HEK293 (cell line): ENCODE measurements around the gene GINS1.

Experiments
- CTCF ChIA-PET: fragments of 350-600 bp; formaldehyde crosslinking; extraction: SDS; loops from one replicate; lab custom pipeline; 2021; ENCODE audit warnings: antibody characterized with exemption; lab: Yijun Ruan, JAX
- POLR2A ChIA-PET: fragments of 300-600 bp; formaldehyde crosslinking; extraction: SDS; loops from one replicate; lab custom pipeline; 2020; ENCODE audit warnings: antibody characterized with exemption, inconsistent platforms; lab: Yijun Ruan, JAX
- H3K27ac ChIP-seq: fragments of 200-500 bp; sonication (Bioruptor generic); 2 replicates; pipeline ENCODE4 v1.5.1; 2014; ENCODE audit warnings: low read depth, low read length, control low read depth, inconsistent platforms; ENCODE audit errors: extremely low read depth
- H3K36me3 ChIP-seq, 2 experiments: fragments of 200-500 bp in 1 of 2; sonication (Bioruptor generic) in 1 of 2; 1 replicate in 1 of 2; 2 replicates in 1 of 2; pipeline ENCODE4 v1.5.1; 2014 to 2017; ENCODE audit warnings: inconsistent platforms in 2 of 2, low read length in 2 of 2; ENCODE audit not compliant: control insufficient read depth in 2 of 2, insufficient read depth in 1 of 2
- H3K4me1 ChIP-seq: fragments of 200-500 bp; sonication (Bioruptor generic); 2 replicates; pipeline ENCODE4 v1.5.1; 2014; ENCODE audit warnings: mild to moderate bottlenecking, low read length, inconsistent platforms; ENCODE audit not compliant: control insufficient read depth, insufficient read depth
- H3K4me3 ChIP-seq: 2 replicates; pipeline ENCODE4 v1.5.1; 2011; ENCODE audit warnings: low read depth, mild to moderate bottlenecking, control low read depth, low read length, moderate library complexity
- H3K9me3 ChIP-seq: fragments of 200-500 bp; sonication (Bioruptor generic); 2 replicates; pipeline ENCODE4 v1.5.1; 2014; ENCODE audit warnings: low read depth, low read length, inconsistent platforms; ENCODE audit not compliant: control insufficient read depth, insufficient read depth
- BCL6B ChIP-seq: fragments of 450-650 bp; formaldehyde crosslinking; IDR thresholded peaks from 2 replicates; pipeline ENCODE4 v1.5.1; 2017; ENCODE audit warnings: missing biosample characterization, missing genetic modification characterization
- HIC1 ChIP-seq: fragments of 450-650 bp; formaldehyde crosslinking; IDR thresholded peaks from 2 replicates; pipeline ENCODE4 v1.5.1; 2016; ENCODE audit warnings: missing biosample characterization, missing genetic modification characterization
- MYNN ChIP-seq: fragments of 450-650 bp; formaldehyde crosslinking; IDR thresholded peaks from 2 replicates; pipeline ENCODE4 v1.5.1; 2016; ENCODE audit warnings: missing biosample characterization, missing genetic modification characterization, borderline replicate concordance
- REPIN1 ChIP-seq: fragments of 450-650 bp; formaldehyde crosslinking; IDR thresholded peaks from 2 replicates; pipeline ENCODE4 v1.5.1; 2017; ENCODE audit warnings: missing biosample characterization, missing genetic modification characterization, low read depth
- TSHZ1 ChIP-seq: fragments of 450-650 bp; formaldehyde crosslinking; IDR thresholded peaks from 2 replicates; pipeline ENCODE4 v1.5.1; 2016; ENCODE audit warnings: missing biosample characterization, missing genetic modification characterization, borderline replicate concordance
- ZBTB20 ChIP-seq: fragments of 450-650 bp; formaldehyde crosslinking; IDR thresholded peaks from 2 replicates; pipeline ENCODE4 v1.5.1; 2016; ENCODE audit warnings: missing biosample characterization, missing genetic modification characterization
- ZBTB8A ChIP-seq: fragments of 450-650 bp; formaldehyde crosslinking; IDR thresholded peaks from 2 replicates; pipeline ENCODE4 v1.5.1; 2016; ENCODE audit warnings: missing biosample characterization, missing genetic modification characterization
- ZFP41 ChIP-seq: fragments of 450-650 bp; formaldehyde crosslinking; IDR thresholded peaks from 2 replicates; pipeline ENCODE4 v1.5.1; 2016; ENCODE audit warnings: missing biosample characterization, missing genetic modification characterization, borderline replicate concordance
- ZNF112 ChIP-seq: fragments of 450-650 bp; formaldehyde crosslinking; IDR thresholded peaks from 2 replicates; pipeline ENCODE4 v1.5.0; 2017; ENCODE audit warnings: missing biosample characterization, missing genetic modification characterization
- ZNF221 ChIP-seq: fragments of 450-650 bp; formaldehyde crosslinking; IDR thresholded peaks from 2 replicates; pipeline ENCODE4 v1.5.1; 2017; ENCODE audit warnings: missing biosample characterization, missing genetic modification characterization, borderline replicate concordance
- ZNF24 ChIP-seq: fragments of 450-650 bp; formaldehyde crosslinking; IDR thresholded peaks from 2 replicates; pipeline ENCODE4 v1.5.1; 2016; ENCODE audit warnings: missing biosample characterization, missing genetic modification characterization
- ZNF274 ChIP-seq, 2 experiments: fragments of 200-500 bp in 1 of 2; fragments of 450-650 bp in 1 of 2; sonication (Bioruptor generic) in 1 of 2; formaldehyde crosslinking in 1 of 2; IDR thresholded peaks; 2 replicates each; pipeline versions ENCODE4 v1.5.1 to v1.6.1; 2014 to 2016; ENCODE audit warnings: borderline replicate concordance in 1 of 2, inconsistent platforms in 1 of 2, low read length in 1 of 2, missing biosample characterization in 1 of 2, missing genetic modification characterization in 1 of 2
- ZNF354C ChIP-seq: fragments of 450-650 bp; formaldehyde crosslinking; IDR thresholded peaks from 2 replicates; pipeline ENCODE4 v1.5.1; 2016; ENCODE audit warnings: missing biosample characterization, missing genetic modification characterization, low read depth, borderline replicate concordance
- ZNF366 ChIP-seq: fragments of 450-650 bp; formaldehyde crosslinking; conservative IDR thresholded peaks from 2 replicates; pipeline ENCODE4 v1.5.1; 2016; ENCODE audit warnings: missing biosample characterization, missing genetic modification characterization
- ZNF626 ChIP-seq: fragments of 450-650 bp; sonication (Bioruptor Pico); formaldehyde crosslinking; IDR thresholded peaks from 2 replicates; pipeline ENCODE4 v1.5.1; 2018; ENCODE audit warnings: missing biosample characterization, missing genetic modification characterization, inconsistent platforms
- ZNF670 ChIP-seq: fragments of 450-650 bp; formaldehyde crosslinking; IDR thresholded peaks from 2 replicates; pipeline ENCODE4 v1.5.1; 2016; ENCODE audit warnings: missing biosample characterization, missing genetic modification characterization, low read depth
- ZNF768 ChIP-seq: fragments of 450-650 bp; formaldehyde crosslinking; IDR thresholded peaks from 2 replicates; pipeline ENCODE4 v1.5.1; 2018; ENCODE audit warnings: missing biosample characterization, mild to moderate bottlenecking, missing genetic modification characterization
- TF ChIP-seq, protein P1 (sequence below): fragments of 450-650 bp; IDR thresholded peaks from 2 replicates; pipeline ENCODE4 v1.5.1; 2018; ENCODE audit warnings: missing biosample characterization, missing genetic modification characterization
- TF ChIP-seq, protein P2 (sequence below): fragments of 450-650 bp; formaldehyde crosslinking; IDR thresholded peaks from 2 replicates; pipeline ENCODE4 v1.5.1; 2016; ENCODE audit warnings: missing biosample characterization, missing genetic modification characterization

GINS1 gene

GRCh38 chr20:25459916-25460535, 52.6 kb downstream of the GINS1 start:
- ChIA-PET POLR2A (no interaction called here), CTCF (no interaction called here)
- Histone ChIP-seq H3K27ac (no peak overlapping the region), H3K4me1 (no peaks in the 10 kb centered on the region), H3K9me3 (no peaks in the 10 kb centered on the region), H3K36me3 (peaks cover 0 to 65% of the 10 kb centered on the region in 2 experiments; a peak in 1 of 3 replicates), H3K4me3 (no peak overlapping the region)
- TF ChIP-seq ZNF24 (tag by site-specific recombination), result no peak
- TF ChIP-seq BCL6B (tag by site-specific recombination), result no peak
- no peak for TF ChIP-seq ZBTB20 (tag by site-specific recombination)
- TF ChIP-seq, protein P1, sequence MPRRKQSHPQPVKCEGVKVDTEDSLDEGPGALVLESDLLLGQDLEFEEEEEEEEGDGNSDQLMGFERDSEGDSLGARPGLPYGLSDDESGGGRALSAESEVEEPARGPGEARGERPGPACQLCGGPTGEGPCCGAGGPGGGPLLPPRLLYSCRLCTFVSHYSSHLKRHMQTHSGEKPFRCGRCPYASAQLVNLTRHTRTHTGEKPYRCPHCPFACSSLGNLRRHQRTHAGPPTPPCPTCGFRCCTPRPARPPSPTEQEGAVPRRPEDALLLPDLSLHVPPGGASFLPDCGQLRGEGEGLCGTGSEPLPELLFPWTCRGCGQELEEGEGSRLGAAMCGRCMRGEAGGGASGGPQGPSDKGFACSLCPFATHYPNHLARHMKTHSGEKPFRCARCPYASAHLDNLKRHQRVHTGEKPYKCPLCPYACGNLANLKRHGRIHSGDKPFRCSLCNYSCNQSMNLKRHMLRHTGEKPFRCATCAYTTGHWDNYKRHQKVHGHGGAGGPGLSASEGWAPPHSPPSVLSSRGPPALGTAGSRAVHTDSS, result no peak
- TF ChIP-seq MYNN (tag by site-specific recombination), result no peak
- no peak for TF ChIP-seq ZNF670 (tag by site-specific recombination)
- no peak for TF ChIP-seq ZNF366
- TF ChIP-seq ZFP41 (tag by site-specific recombination), result no peak

DNA sequence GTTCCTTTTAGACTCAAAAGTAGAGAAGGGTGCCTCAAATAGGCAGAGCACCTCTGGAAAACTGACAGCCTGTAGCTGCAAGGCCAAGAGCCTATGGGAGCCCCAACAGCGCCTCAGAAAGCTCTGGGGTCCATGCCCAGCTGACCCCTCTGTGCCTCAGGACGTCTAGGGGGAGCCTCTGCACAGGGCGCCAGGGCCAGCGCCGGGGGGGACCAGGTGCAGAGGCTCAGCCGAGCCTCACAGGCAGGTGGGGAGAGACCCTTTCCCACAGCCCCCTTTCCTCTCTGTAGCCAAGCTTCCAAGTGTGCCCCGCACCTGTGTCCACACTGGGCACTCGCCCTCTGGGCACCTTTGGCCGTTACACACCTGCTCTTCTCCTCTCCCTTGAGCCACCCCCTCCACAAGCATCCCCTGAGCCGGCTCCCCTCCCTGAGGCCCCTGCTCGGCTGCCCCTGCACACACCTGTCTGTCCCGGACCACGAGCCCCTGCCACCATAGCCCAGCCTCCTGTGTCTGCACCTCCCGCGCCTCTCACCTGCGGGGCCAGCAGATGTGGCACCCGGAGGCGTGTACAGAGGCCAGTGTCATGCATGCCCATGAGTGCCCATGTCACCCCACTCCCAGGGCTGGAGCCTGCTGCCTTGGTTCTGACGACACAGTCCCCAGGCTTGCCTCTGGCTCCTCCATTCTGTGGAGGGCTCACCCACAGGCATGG, 53.2 kb downstream of the GINS1 start:
- no peaks in the 10 kb centered on the region for H3K9me3 ChIP-seq
- no peaks in the 10 kb centered on the region for H3K4me1 ChIP-seq
- H3K36me3 ChIP-seq, result peaks cover 0 to 66% of the 10 kb centered on the region in 2 experiments; a peak in 1 of 3 replicates
- ChIA-PET CTCF (no interaction called here), POLR2A (no interaction called here)
- no peak overlapping the region for H3K4me3 ChIP-seq
- H3K27ac ChIP-seq, result no peak overlapping the region
- no peak for TF ChIP-seq TSHZ1
- no peak for TF ChIP-seq HIC1 (tag by site-specific recombination)
- no peak for TF ChIP-seq ZBTB8A
- TF ChIP-seq REPIN1 (tag by site-specific recombination), result no peak
- TF ChIP-seq ZNF221 (tag by site-specific recombination), result no peak
- no peak for TF ChIP-seq ZNF768 (tag by site-specific recombination)
- TF ChIP-seq, protein P2, sequence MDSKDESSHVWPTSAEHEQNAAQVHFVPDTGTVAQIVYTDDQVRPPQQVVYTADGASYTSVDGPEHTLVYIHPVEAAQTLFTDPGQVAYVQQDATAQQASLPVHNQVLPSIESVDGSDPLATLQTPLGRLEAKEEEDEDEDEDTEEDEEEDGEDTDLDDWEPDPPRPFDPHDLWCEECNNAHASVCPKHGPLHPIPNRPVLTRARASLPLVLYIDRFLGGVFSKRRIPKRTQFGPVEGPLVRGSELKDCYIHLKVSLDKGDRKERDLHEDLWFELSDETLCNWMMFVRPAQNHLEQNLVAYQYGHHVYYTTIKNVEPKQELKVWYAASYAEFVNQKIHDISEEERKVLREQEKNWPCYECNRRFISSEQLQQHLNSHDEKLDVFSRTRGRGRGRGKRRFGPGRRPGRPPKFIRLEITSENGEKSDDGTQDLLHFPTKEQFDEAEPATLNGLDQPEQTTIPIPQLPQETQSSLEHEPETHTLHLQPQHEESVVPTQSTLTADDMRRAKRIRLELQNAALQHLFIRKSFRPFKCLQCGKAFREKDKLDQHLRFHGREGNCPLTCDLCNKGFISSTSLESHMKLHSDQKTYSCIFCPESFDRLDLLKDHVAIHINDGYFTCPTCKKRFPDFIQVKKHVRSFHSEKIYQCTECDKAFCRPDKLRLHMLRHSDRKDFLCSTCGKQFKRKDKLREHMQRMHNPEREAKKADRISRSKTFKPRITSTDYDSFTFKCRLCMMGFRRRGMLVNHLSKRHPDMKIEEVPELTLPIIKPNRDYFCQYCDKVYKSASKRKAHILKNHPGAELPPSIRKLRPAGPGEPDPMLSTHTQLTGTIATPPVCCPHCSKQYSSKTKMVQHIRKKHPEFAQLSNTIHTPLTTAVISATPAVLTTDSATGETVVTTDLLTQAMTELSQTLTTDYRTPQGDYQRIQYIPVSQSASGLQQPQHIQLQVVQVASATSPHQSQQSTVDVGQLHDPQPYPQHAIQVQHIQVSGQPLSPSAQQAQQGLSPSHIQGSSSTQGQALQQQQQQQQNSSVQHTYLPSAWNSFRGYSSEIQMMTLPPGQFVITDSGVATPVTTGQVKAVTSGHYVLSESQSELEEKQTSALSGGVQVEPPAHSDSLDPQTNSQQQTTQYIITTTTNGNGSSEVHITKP (tag by site-specific recombination), result no peak
- TF ChIP-seq ZNF626 (tag by site-specific recombination), result no peak
- no peak for TF ChIP-seq ZNF354C
- TF ChIP-seq ZNF274 (IDR thresholded peaks at IDR 0.05; ENCODE audit: low read length), result no peak
- no peak for TF ChIP-seq ZNF274 (tag by site-specific recombination; IDR thresholded peaks at IDR 0.05; ENCODE audit: borderline replicate concordance)
- no peak for TF ChIP-seq ZNF112 (tag by site-specific recombination)
